Endothelial cell (in vitro differentiated cells): ENCODE results near the gene KCNMA1. TPM values are rescaled to one million over a fixed set of nuclear protein-coding genes. Genes with fewer than 3 reads are reported as not detected.

Experiments used
- DNase-seq: peaks from one replicate; pipeline ENCODE4 v3.0.0; 2021; ENCODE audit warnings: low spot score
- H3K27ac Mint-ChIP-seq: one replicate; pipeline ENCODE4 v1.8.0; 2021; ENCODE audit warnings: mixed read lengths, inconsistent platforms; ENCODE audit not compliant: unreplicated experiment
- H3K27me3 Mint-ChIP-seq: one replicate; pipeline ENCODE4 v1.8.0; 2021; ENCODE audit warnings: mild to moderate bottlenecking, moderate library complexity, mixed read lengths, inconsistent platforms; ENCODE audit not compliant: unreplicated experiment
- H3K36me3 Mint-ChIP-seq: one replicate; pipeline ENCODE4 v1.8.0; 2021; ENCODE audit warnings: mild to moderate bottlenecking, low read depth, mixed read lengths, inconsistent platforms; ENCODE audit not compliant: unreplicated experiment
- H3K4me1 Mint-ChIP-seq: one replicate; pipeline ENCODE4 v1.8.0; 2021; ENCODE audit warnings: mild to moderate bottlenecking, mixed read lengths, inconsistent platforms; ENCODE audit not compliant: unreplicated experiment
- H3K4me3 Mint-ChIP-seq: one replicate; pipeline ENCODE4 v1.8.0; 2021; ENCODE audit warnings: mild to moderate bottlenecking, mixed read lengths, inconsistent platforms; ENCODE audit not compliant: unreplicated experiment
- H3K9me3 Mint-ChIP-seq: one replicate; pipeline ENCODE4 v1.8.0; 2021; ENCODE audit warnings: mixed read lengths, inconsistent platforms; ENCODE audit not compliant: unreplicated experiment
- total RNA-seq: library from RNA; stranded (reverse); fragmentation: NEBNext Ultra II Directional; extraction: Animal tissue kit (Norgen Biotek cat#: 25700); gene quantifications from one replicate; pipeline ENCODE4 v1.2.1, GENCODE V29; 2021; ENCODE audit not compliant: unreplicated experiment
- TF ChIP-seq, protein P1 (sequence below): fragments of 200-600 bp; sonication (generic); IDR thresholded peaks from one replicate; pipeline ENCODE4 v1.5.0; 2021; ENCODE audit warnings: antibody characterized with exemption; ENCODE audit not compliant: unreplicated experiment

Gene KCNMA1
- total RNA-seq, 1 donor from 2014 or later: 5.1 TPM

DNA sequence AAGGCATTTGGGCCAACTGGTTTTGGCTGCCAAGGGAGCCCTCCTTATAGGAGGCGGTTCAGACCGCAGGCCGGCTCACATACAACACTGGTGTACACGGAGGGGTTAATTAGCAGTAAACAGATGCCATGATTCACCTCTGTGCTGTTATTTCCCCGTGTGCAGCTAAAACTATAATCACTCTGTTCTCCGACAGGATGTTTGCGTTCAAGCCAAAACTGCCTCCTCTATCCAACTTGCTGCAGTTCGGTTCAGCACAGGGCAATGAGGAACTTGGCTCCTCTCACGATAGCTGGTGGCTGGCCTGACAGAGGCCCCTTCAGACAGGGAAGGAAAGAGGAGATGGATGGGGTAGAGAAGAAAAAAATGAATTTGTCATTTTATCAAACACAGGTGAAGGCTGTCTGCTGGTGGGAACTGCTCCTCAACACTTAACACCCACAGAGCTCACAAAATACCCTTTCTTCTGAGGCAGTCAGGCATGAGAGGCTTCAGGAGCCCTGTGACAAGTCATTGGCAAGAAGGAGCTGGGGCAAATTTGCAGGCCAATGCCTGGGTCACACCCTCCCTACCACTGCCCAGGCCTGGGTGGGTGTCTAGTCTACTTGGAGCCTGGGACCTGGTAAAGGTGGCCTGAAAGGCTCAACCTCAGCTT, 24.0 kb downstream of the KCNMA1 start:
- no peaks in the 10 kb centered on the region for H3K4me1 Mint-ChIP-seq
- TF ChIP-seq, protein P1, sequence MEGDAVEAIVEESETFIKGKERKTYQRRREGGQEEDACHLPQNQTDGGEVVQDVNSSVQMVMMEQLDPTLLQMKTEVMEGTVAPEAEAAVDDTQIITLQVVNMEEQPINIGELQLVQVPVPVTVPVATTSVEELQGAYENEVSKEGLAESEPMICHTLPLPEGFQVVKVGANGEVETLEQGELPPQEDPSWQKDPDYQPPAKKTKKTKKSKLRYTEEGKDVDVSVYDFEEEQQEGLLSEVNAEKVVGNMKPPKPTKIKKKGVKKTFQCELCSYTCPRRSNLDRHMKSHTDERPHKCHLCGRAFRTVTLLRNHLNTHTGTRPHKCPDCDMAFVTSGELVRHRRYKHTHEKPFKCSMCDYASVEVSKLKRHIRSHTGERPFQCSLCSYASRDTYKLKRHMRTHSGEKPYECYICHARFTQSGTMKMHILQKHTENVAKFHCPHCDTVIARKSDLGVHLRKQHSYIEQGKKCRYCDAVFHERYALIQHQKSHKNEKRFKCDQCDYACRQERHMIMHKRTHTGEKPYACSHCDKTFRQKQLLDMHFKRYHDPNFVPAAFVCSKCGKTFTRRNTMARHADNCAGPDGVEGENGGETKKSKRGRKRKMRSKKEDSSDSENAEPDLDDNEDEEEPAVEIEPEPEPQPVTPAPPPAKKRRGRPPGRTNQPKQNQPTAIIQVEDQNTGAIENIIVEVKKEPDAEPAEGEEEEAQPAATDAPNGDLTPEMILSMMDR: no peak
- H3K4me3 Mint-ChIP-seq: no peak overlapping the region
- DNase-seq: no peak
- H3K36me3 Mint-ChIP-seq: no peaks in the 10 kb centered on the region
- H3K27me3 Mint-ChIP-seq: peaks cover 2% of the 10 kb centered on the region
- H3K9me3 Mint-ChIP-seq: no peaks in the 10 kb centered on the region
- no peak overlapping the region for H3K27ac Mint-ChIP-seq

- no peak overlapping the region for H3K4me3 Mint-ChIP-seq
Observed at GRCh38 chr10:77611670-77612069, 25.9 kb downstream of the KCNMA1 start.

DNA sequence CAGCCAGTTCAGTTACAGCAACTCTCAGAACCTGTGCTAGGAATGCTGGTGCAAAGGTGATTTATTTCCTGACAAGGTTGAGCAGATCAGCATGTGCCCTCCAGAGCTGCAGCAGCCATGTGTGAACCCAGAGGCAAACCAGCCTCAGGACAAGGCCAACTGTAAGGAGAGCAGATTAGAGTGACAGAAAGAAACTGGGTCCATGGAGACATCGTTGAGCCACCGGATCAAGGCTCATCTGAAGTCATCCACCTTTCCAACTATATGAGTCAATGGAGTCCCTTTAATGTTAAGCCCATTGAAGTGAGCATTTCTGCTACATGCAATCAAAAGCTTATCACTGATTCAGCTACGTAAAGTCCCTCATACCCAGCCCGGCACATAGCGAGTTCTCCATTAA, 26.4 kb downstream of the KCNMA1 start:
- TF ChIP-seq, protein P1: no peak
- Mint-ChIP-seq H3K27ac (no peak overlapping the region), H3K4me3 (no peak overlapping the region), H3K27me3 (peaks cover 5% of the 10 kb centered on the region), H3K4me1 (no peaks in the 10 kb centered on the region), H3K9me3 (no peaks in the 10 kb centered on the region), H3K36me3 (no peaks in the 10 kb centered on the region)
- DNase-seq: no peak

More at GRCh38 chr10:77611670-77612069, 25.9 kb downstream of the KCNMA1 start:
- no peaks in the 10 kb centered on the region for H3K36me3 Mint-ChIP-seq
- no peak for DNase-seq
- no peaks in the 10 kb centered on the region for H3K9me3 Mint-ChIP-seq
- peaks cover 5% of the 10 kb centered on the region for H3K27me3 Mint-ChIP-seq
- H3K4me1 Mint-ChIP-seq: no peaks in the 10 kb centered on the region
- TF ChIP-seq, protein P1: no peak
- no peak overlapping the region for H3K27ac Mint-ChIP-seq

- no peak for DNase-seq
- Mint-ChIP-seq H3K9me3 (no peaks in the 10 kb centered on the region), H3K27ac (no peak overlapping the region), H3K4me3 (no peak overlapping the region), H3K4me1 (no peaks in the 10 kb centered on the region), H3K27me3 (peaks cover 7% of the 10 kb centered on the region), H3K36me3 (no peaks in the 10 kb centered on the region)
- TF ChIP-seq, protein P1: no peak
Observed at GRCh38 chr10:77609781-77610272, 27.8 kb downstream of the KCNMA1 start.

DNA sequence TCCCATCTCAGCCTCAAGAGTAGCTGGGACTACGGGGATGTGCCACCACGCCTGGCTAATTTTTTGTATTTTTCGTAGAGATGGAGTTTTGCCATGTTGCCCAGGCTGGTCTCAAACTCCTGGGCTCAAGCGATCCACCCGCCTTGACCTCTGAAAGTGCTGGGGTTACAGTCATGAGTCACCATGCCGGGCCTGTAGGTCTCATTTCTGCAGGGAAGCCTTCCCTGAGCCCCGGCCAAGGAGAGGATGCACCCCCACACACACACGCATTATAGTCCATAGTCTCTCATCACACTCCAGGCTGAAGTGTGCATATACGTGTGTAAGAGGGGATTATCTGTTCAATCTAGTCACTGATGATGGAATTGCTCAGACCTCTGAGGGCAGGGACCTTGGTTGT, 29.3 kb downstream of the KCNMA1 start:
- peaks cover 7% of the 10 kb centered on the region for H3K27me3 Mint-ChIP-seq
- H3K4me1 Mint-ChIP-seq: peaks cover 3% of the 10 kb centered on the region
- no peaks in the 10 kb centered on the region for H3K9me3 Mint-ChIP-seq
- no peak overlapping the region for H3K4me3 Mint-ChIP-seq
- TF ChIP-seq, protein P1: no peak
- H3K36me3 Mint-ChIP-seq: no peaks in the 10 kb centered on the region
- no peak for DNase-seq
- no peak overlapping the region for H3K27ac Mint-ChIP-seq
